ENCODE results near the gene PTPRJ.
A peak's percentile ranks its signal among the peaks of the same experiment; 100 is the strongest.

PTPRJ gene

GRCh38 chr11:48051217-48051830, 71.0 kb downstream of the PTPRJ start:
- Histone ChIP-seq H3K4me3 (ENCODE audit: low read length) (no peak overlapping the region), H3K9me3 (replicated peaks; ENCODE audit: low read length) (no peaks in the 10 kb centered on the region), H3K9ac (ENCODE audit: low read depth, low read length) (no peak overlapping the region), H3K36me3 (ENCODE audit: insufficient read depth, low read length) (no peaks in the 10 kb centered on the region), H3K4me2 (ENCODE audit: low read length) (no peak overlapping the region), H3K27me3 (ENCODE audit: control insufficient read depth, insufficient read depth, low read length) (no peaks in the 10 kb centered on the region), H3K4me1 (ENCODE audit: control insufficient read depth, insufficient read depth, low read length) (peaks cover 18% of the 10 kb centered on the region)

DNA sequence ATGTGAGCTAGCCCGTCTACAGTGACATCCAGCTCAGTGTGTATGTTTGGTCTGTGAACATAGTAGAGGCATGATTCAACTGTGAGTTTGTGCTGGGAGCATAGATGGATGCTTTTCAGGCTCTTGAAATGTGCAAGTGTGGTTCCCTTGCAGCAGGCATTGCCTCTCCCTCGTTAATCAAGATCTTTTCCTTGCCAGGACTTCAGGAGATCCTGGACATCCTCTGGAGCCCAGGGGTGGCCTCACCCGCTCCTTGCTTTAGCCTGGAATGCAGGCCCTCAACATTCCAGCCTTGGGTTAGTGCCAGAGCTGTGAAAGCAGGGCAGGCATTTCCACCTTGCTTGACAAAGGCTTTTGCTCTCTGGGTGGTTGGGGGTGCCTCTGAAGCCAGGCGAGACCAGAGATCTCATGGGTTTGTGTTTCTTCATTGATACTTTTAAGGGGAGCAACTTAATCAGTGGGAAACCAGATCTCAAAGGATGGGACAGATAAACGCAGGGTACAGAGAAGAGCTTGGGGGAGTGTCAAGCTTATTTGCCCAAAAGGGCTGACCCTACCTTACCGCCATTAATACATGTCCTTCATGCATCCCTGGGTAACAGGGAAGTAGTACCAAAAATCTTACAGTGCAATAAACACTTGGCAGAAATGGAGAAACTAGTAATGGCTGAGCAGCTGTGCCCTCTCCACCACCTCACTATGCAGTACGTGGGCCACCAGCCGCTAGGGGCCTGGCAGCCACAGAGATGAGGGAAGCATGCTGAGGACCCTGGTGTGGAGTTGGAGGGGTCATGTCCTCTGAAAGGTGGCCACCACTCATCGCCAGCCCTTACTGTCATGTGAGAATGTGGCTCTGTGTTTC, 72.1 kb downstream of the PTPRJ start:
- Histone ChIP-seq H3K9me3 (replicated peaks; ENCODE audit: low read length) (no peaks in the 10 kb centered on the region), H3K36me3 (ENCODE audit: insufficient read depth, low read length) (no peaks in the 10 kb centered on the region), H3K4me2 (ENCODE audit: low read length) (no peak overlapping the region), H3K4me3 (ENCODE audit: low read length) (no peak overlapping the region), H3K9ac (ENCODE audit: low read depth, low read length) (no peak overlapping the region), H3K27me3 (ENCODE audit: control insufficient read depth, insufficient read depth, low read length) (no peaks in the 10 kb centered on the region), H3K4me1 (ENCODE audit: control insufficient read depth, insufficient read depth, low read length) (peaks cover 18% of the 10 kb centered on the region)

GRCh38 chr11:48054994-48055291, 74.6 kb downstream of the PTPRJ start:
- H3K4me2 ChIP-seq (ENCODE audit: low read length) = no peak overlapping the region
- H3K9ac ChIP-seq (ENCODE audit: low read depth, low read length) = no peak overlapping the region
- H3K9me3 ChIP-seq (replicated peaks; ENCODE audit: low read length) = no peaks in the 10 kb centered on the region
- H3K4me1 ChIP-seq (ENCODE audit: control insufficient read depth, insufficient read depth, low read length) = peaks cover 18% of the 10 kb centered on the region
- no peak overlapping the region for H3K4me3 ChIP-seq (ENCODE audit: low read length)
- H3K36me3 ChIP-seq (ENCODE audit: insufficient read depth, low read length) = no peaks in the 10 kb centered on the region
- no peaks in the 10 kb centered on the region for H3K27me3 ChIP-seq (ENCODE audit: control insufficient read depth, insufficient read depth, low read length)

- Histone ChIP-seq H3K36me3 (ENCODE audit: insufficient read depth, low read length) (no peaks in the 10 kb centered on the region), H3K27me3 (ENCODE audit: control insufficient read depth, insufficient read depth, low read length) (no peaks in the 10 kb centered on the region), H3K4me1 (ENCODE audit: control insufficient read depth, insufficient read depth, low read length) (peaks cover 18% of the 10 kb centered on the region), H3K4me2 (ENCODE audit: low read length) (peak overlapping the region; percentile 4), H3K9me3 (replicated peaks; ENCODE audit: low read length) (no peaks in the 10 kb centered on the region), H3K9ac (ENCODE audit: low read depth, low read length) (no peak overlapping the region), H3K4me3 (ENCODE audit: low read length) (no peak overlapping the region)
Measured at GRCh38 chr11:48055292-48056132, 75.2 kb downstream of the PTPRJ start.

DNA sequence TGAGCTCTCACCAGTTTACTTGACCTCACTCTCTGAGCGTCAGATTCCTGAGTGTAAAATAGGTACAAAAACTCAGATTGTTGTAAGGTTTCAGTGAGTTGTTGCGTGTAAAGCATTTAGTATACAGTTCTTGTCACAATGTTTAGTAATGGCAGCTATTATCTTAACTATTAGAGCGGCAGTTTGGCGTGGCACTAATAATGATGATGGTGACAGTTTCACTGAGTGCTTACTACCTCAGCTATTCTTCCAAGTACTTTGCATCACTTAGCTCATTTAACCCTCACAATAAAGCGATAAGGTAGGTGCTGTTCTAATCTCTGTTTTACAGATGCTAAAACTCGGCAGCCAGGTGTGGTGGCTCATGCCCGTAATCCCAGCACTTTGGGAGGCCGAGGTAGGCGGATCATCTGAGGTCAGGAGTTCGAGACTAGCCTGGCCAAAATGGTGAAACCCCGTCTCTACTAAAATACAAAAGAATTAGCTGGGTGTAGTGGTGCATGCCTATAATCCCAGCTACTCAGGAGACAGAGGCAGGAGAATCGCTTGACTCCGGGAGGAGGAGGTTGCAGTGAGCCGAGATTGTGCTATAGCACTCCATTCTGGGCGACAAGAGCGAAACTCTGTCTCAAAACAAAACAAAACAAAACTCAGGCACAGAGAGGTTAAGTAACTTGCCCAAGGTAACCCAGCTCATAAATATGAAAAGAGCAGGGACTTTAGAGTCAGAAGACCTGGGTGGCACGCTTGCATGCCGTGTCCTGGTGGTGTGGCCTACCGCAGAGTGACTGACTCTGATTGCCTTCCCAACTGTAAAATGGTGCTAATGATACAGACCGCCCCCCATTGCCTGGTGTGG, 76.2 kb downstream of the PTPRJ start:
- no peak overlapping the region for H3K4me2 ChIP-seq (ENCODE audit: low read length)
- no peaks in the 10 kb centered on the region for H3K9me3 ChIP-seq (replicated peaks; ENCODE audit: low read length)
- H3K36me3 ChIP-seq (ENCODE audit: insufficient read depth, low read length) = no peaks in the 10 kb centered on the region
- no peaks in the 10 kb centered on the region for H3K27me3 ChIP-seq (ENCODE audit: control insufficient read depth, insufficient read depth, low read length)
- H3K9ac ChIP-seq (ENCODE audit: low read depth, low read length) = no peak overlapping the region
- H3K4me3 ChIP-seq (ENCODE audit: low read length) = no peak overlapping the region
- H3K4me1 ChIP-seq (ENCODE audit: control insufficient read depth, insufficient read depth, low read length) = peaks cover 22% of the 10 kb centered on the region

DNA sequence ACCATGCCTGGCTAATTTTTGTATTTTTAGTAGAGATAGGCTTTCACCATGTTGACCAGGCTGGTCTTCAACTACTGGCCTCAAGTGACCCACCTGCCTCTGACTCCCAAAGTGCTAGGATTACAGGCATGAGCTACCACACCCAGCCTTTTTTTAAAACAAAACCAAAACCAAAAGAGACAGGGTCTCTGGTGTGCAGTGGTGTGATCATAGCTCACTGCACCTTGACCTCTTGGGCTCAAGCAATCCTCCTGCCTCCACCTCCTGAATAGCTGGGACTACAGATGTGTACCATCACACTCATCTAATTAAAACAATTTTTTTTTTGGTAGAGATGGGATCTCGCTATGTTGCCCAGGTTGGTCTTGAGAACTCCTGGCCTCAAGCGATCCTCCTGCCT, 77.7 kb downstream of the PTPRJ start:
- Histone ChIP-seq H3K4me1 (ENCODE audit: control insufficient read depth, insufficient read depth, low read length) (peaks cover 21% of the 10 kb centered on the region), H3K27me3 (ENCODE audit: control insufficient read depth, insufficient read depth, low read length) (no peaks in the 10 kb centered on the region), H3K36me3 (ENCODE audit: insufficient read depth, low read length) (no peaks in the 10 kb centered on the region), H3K4me2 (ENCODE audit: low read length) (no peak overlapping the region), H3K4me3 (ENCODE audit: low read length) (no peak overlapping the region), H3K9me3 (replicated peaks; ENCODE audit: low read length) (no peaks in the 10 kb centered on the region), H3K9ac (ENCODE audit: low read depth, low read length) (no peak overlapping the region)

GRCh38 chr11:48058788-48059187, 78.4 kb downstream of the PTPRJ start:
- Histone ChIP-seq H3K9ac (ENCODE audit: low read depth, low read length) (no peak overlapping the region), H3K4me2 (ENCODE audit: low read length) (no peak overlapping the region), H3K36me3 (ENCODE audit: insufficient read depth, low read length) (no peaks in the 10 kb centered on the region), H3K27me3 (ENCODE audit: control insufficient read depth, insufficient read depth, low read length) (no peaks in the 10 kb centered on the region), H3K4me3 (ENCODE audit: low read length) (no peak overlapping the region), H3K4me1 (ENCODE audit: control insufficient read depth, insufficient read depth, low read length) (peaks cover 26% of the 10 kb centered on the region), H3K9me3 (replicated peaks; ENCODE audit: low read length) (no peaks in the 10 kb centered on the region)

DNA sequence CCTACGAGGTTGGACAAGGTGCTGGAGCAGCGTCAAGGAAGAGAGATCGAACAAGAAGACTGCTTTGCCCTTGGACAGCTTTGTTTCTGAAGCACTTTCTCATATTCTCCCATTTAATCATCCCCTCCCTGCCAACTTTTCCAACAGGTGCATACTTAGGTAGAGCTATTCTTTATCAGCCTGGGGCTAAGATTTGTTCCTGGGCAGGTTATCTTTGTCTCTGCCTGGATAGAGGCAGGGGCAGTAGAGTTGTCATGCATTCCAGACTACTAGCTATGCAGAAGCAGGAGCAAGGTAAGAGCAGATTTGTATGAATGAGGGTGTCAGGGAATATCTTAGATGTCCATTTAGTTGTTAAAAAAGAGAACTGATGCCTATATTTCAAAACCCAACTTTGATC, 82.3 kb downstream of the PTPRJ start:
- no peak overlapping the region for H3K4me3 ChIP-seq (ENCODE audit: low read length)
- no peaks in the 10 kb centered on the region for H3K27me3 ChIP-seq (ENCODE audit: control insufficient read depth, insufficient read depth, low read length)
- H3K9me3 ChIP-seq (replicated peaks; ENCODE audit: low read length) = no peaks in the 10 kb centered on the region
- peaks cover 34% of the 10 kb centered on the region for H3K4me1 ChIP-seq (ENCODE audit: control insufficient read depth, insufficient read depth, low read length)
- H3K9ac ChIP-seq (ENCODE audit: low read depth, low read length) = no peak overlapping the region
- no peak overlapping the region for H3K4me2 ChIP-seq (ENCODE audit: low read length)
- H3K36me3 ChIP-seq (ENCODE audit: insufficient read depth, low read length) = no peaks in the 10 kb centered on the region

- H3K4me3 ChIP-seq (ENCODE audit: low read length) = peak overlapping the region; percentile 33
Measured at GRCh38 chr11:48063424-48063978, 83.1 kb downstream of the PTPRJ start.

GRCh38 chr11:48064306-48064705, 83.9 kb downstream of the PTPRJ start:
- Histone ChIP-seq H3K9ac (ENCODE audit: low read depth, low read length) (peak overlapping the region; percentile 84), H3K27me3 (ENCODE audit: control insufficient read depth, insufficient read depth, low read length) (no peaks in the 10 kb centered on the region), H3K9me3 (replicated peaks; ENCODE audit: low read length) (no peaks in the 10 kb centered on the region), H3K4me3 (ENCODE audit: low read length) (peak overlapping the region; percentile 33), H3K36me3 (ENCODE audit: insufficient read depth, low read length) (no peaks in the 10 kb centered on the region), H3K4me2 (ENCODE audit: low read length) (peak overlapping the region; percentile 76), H3K4me1 (ENCODE audit: control insufficient read depth, insufficient read depth, low read length) (peaks cover 34% of the 10 kb centered on the region)

More at GRCh38 chr11:48063424-48063978, 83.1 kb downstream of the PTPRJ start:
- Histone ChIP-seq H3K9me3 (replicated peaks; ENCODE audit: low read length) (no peaks in the 10 kb centered on the region), H3K4me1 (ENCODE audit: control insufficient read depth, insufficient read depth, low read length) (peaks cover 34% of the 10 kb centered on the region), H3K4me2 (ENCODE audit: low read length) (peak overlapping the region; percentile 76), H3K27me3 (ENCODE audit: control insufficient read depth, insufficient read depth, low read length) (no peaks in the 10 kb centered on the region), H3K9ac (ENCODE audit: low read depth, low read length) (peak overlapping the region; percentile 84), H3K36me3 (ENCODE audit: insufficient read depth, low read length) (no peaks in the 10 kb centered on the region)

Measured in skeletal muscle satellite cell (primary cell).